ENCODE data around the gene ERC2. TPM values are rescaled to one million over a fixed set of nuclear protein-coding genes. Genes with fewer than 3 reads are reported as not detected.

ERC2 gene
- total RNA-seq, 2 donors from 2014 or later, result 16.1 to 22.8 TPM

- Histone ChIP-seq H3K4me3 (ENCODE audit: low read length) (no peak overlapping the region), H3K9ac (ENCODE audit: extremely low read depth, low read length, poor library complexity, severe bottlenecking) (no peak overlapping the region), H3K27ac (ENCODE audit: low read depth, low read length) (no peak overlapping the region), H3K4me1 (ENCODE audit: control insufficient read depth, insufficient read depth, low read length) (no peaks in the 10 kb centered on the region), H3K36me3 (ENCODE audit: control insufficient read depth, insufficient read depth, low read length) (no peaks in the 10 kb centered on the region), H3K9me3 (ENCODE audit: control insufficient read depth, low read length) (no peaks in the 10 kb centered on the region), H3K27me3 (ENCODE audit: control insufficient read depth, insufficient read depth, low read length, poor library complexity, severe bottlenecking) (no peaks in the 10 kb centered on the region)
- Mint-ChIP-seq H3K27me3 (ENCODE audit: insufficient read depth) (no peaks in the 10 kb centered on the region), H3K27ac (no peak overlapping the region), H3K4me1 (peaks cover 10% of the 10 kb centered on the region), H3K4me3 (no peak overlapping the region), H3K9me3 (no peaks in the 10 kb centered on the region), H3K36me3 (ENCODE audit: low read depth) (no peaks in the 10 kb centered on the region)
- TF ChIP-seq CTCF (conservative IDR thresholded peaks at IDR 0.05), result no peak
- 71 to 83% methylated on average over 3 to 4 of the region's 4 CpGs for WGBS, 2 experiments (ENCODE audit: insufficient coverage in 1 of 2, insufficient read length in 1 of 2)
- no peak for DNase-seq
These were observed 101.6 kb downstream of the ERC2 start for GRCh38 chr3:56366641-56367162.

- no peaks in the 10 kb centered on the region for H3K36me3 ChIP-seq (ENCODE audit: control insufficient read depth, insufficient read depth, low read length)
- no peak overlapping the region for H3K4me3 ChIP-seq (ENCODE audit: low read length)
- H3K9ac ChIP-seq (ENCODE audit: extremely low read depth, low read length, poor library complexity, severe bottlenecking), result no peak overlapping the region
- Mint-ChIP-seq H3K4me3 (no peak overlapping the region), H3K36me3 (ENCODE audit: low read depth) (no peaks in the 10 kb centered on the region), H3K27me3 (ENCODE audit: insufficient read depth) (no peaks in the 10 kb centered on the region), H3K4me1 (peaks cover 10% of the 10 kb centered on the region), H3K9me3 (no peaks in the 10 kb centered on the region), H3K27ac (no peak overlapping the region)
- 79 to 81% methylated on average over 3 to 4 of the region's 4 CpGs for WGBS, 2 experiments (ENCODE audit: insufficient coverage in 1 of 2, insufficient read length in 1 of 2)
- no peak for DNase-seq
- no peaks in the 10 kb centered on the region for H3K4me1 ChIP-seq (ENCODE audit: control insufficient read depth, insufficient read depth, low read length)
- H3K9me3 ChIP-seq (ENCODE audit: control insufficient read depth, low read length), result no peaks in the 10 kb centered on the region
- no peaks in the 10 kb centered on the region for H3K27me3 ChIP-seq (ENCODE audit: control insufficient read depth, insufficient read depth, low read length, poor library complexity, severe bottlenecking)
- no peak for TF ChIP-seq CTCF (conservative IDR thresholded peaks at IDR 0.05)
- H3K27ac ChIP-seq (ENCODE audit: low read depth, low read length), result no peak overlapping the region
These were observed 102.2 kb downstream of the ERC2 start for GRCh38 chr3:56365905-56366640.

- no peak overlapping the region for H3K9ac ChIP-seq (ENCODE audit: extremely low read depth, low read length, poor library complexity, severe bottlenecking)
- H3K4me1 Mint-ChIP-seq, result peaks cover 9% of the 10 kb centered on the region
- no peak for TF ChIP-seq CTCF (conservative IDR thresholded peaks at IDR 0.05)
- no peaks in the 10 kb centered on the region for H3K9me3 Mint-ChIP-seq
- WGBS, 2 experiments (ENCODE audit: insufficient coverage in 1 of 2, insufficient read length in 1 of 2), result 92 to 96% methylated on average over 2 of the region's 3 CpGs
- H3K4me3 ChIP-seq (ENCODE audit: low read length), result no peak overlapping the region
- no peaks in the 10 kb centered on the region for H3K36me3 Mint-ChIP-seq (ENCODE audit: low read depth)
- no peaks in the 10 kb centered on the region for H3K9me3 ChIP-seq (ENCODE audit: control insufficient read depth, low read length)
- H3K27me3 ChIP-seq (ENCODE audit: control insufficient read depth, insufficient read depth, low read length, poor library complexity, severe bottlenecking), result no peaks in the 10 kb centered on the region
- DNase-seq, result no peak
- H3K27me3 Mint-ChIP-seq (ENCODE audit: insufficient read depth), result no peaks in the 10 kb centered on the region
- no peak overlapping the region for H3K27ac Mint-ChIP-seq
- H3K4me1 ChIP-seq (ENCODE audit: control insufficient read depth, insufficient read depth, low read length), result no peaks in the 10 kb centered on the region
- H3K4me3 Mint-ChIP-seq, result no peak overlapping the region
- H3K36me3 ChIP-seq (ENCODE audit: control insufficient read depth, insufficient read depth, low read length), result no peaks in the 10 kb centered on the region
- no peak overlapping the region for H3K27ac ChIP-seq (ENCODE audit: low read depth, low read length)
These were observed 103.6 kb downstream of the ERC2 start for GRCh38 chr3:56364665-56365064.
